Activated naive CD4-positive, alpha-beta T cell treated with anti-CD3 and anti-CD28 coated beads, Interleukin-2, amount 50 U/mL, for 16 hours (primary cell): ENCODE data around the gene WDFY2.

Experiments
- DNase-seq: peaks from one replicate; pipeline ENCODE4 v3.0.0-alpha.2; 2020

Gene WDFY2

GRCh38 chr13:51603716-51604115, 19.5 kb downstream of the WDFY2 start:
- DNase-seq, result no peak

GRCh38 chr13:51605698-51606097, 21.4 kb downstream of the WDFY2 start:
- DNase-seq, result no peak

- DNase-seq, result no peak
These were observed 22.9 kb downstream of the WDFY2 start for GRCh38 chr13:51607165-51607564.

- DNase-seq, result no peak
These were observed 24.7 kb downstream of the WDFY2 start for GRCh38 chr13:51608857-51609406.

- no peak for DNase-seq
These were observed 28.6 kb downstream of the WDFY2 start for GRCh38 chr13:51612867-51613266.

GRCh38 chr13:51613535-51613934, 29.3 kb downstream of the WDFY2 start:
- no peak for DNase-seq

- DNase-seq, result peak; percentile 39
These were observed 30.1 kb downstream of the WDFY2 start for GRCh38 chr13:51614350-51614786.

- DNase-seq, result no peak
These were observed 34.4 kb downstream of the WDFY2 start for GRCh38 chr13:51618626-51619025.

GRCh38 chr13:51619614-51620013, 35.4 kb downstream of the WDFY2 start:
- no peak for DNase-seq

GRCh38 chr13:51620165-51620983, 36.1 kb downstream of the WDFY2 start:
- no peak for DNase-seq

- DNase-seq, result no peak
These were observed 37.3 kb downstream of the WDFY2 start for GRCh38 chr13:51621602-51622001.

- DNase-seq, result no peak
These were observed 39.2 kb downstream of the WDFY2 start for GRCh38 chr13:51623473-51623872.

GRCh38 chr13:51624207-51624606, 39.9 kb downstream of the WDFY2 start:
- no peak for DNase-seq

- DNase-seq, result no peak
These were observed 40.6 kb downstream of the WDFY2 start for GRCh38 chr13:51624695-51625345.

- no peak for DNase-seq
These were observed 41.5 kb downstream of the WDFY2 start for GRCh38 chr13:51625555-51626345.

- DNase-seq, result no peak
These were observed 42.5 kb downstream of the WDFY2 start for GRCh38 chr13:51626749-51627148.

GRCh38 chr13:51628059-51628852, 44.0 kb downstream of the WDFY2 start:
- DNase-seq, result no peak

- DNase-seq, result no peak
These were observed 45.4 kb downstream of the WDFY2 start for GRCh38 chr13:51629491-51630287.

- DNase-seq, result no peak
These were observed 46.0 kb downstream of the WDFY2 start for GRCh38 chr13:51630288-51630615.

- DNase-seq, result no peak
These were observed 48.5 kb downstream of the WDFY2 start for GRCh38 chr13:51632591-51633362.
